DOHH2 (cell line): Measurements from ENCODE around the gene COL26A1.

ENCODE experiments used
- H3F3A ChIP-seq: fragments of 200-600 bp; sonication (generic), shearing (Covaris generic); 2 replicates; pipeline ENCODE4 v1.6.0; 2016; ENCODE audit warnings: antibody characterized with exemption, mild to moderate bottlenecking; ENCODE audit not compliant: control insufficient read depth, insufficient read depth
- H3K27ac ChIP-seq: fragments of 200-600 bp; sonication (generic); 2 replicates; pipeline ENCODE4 v1.5.1; 2014; ENCODE audit warnings: low read depth, mild to moderate bottlenecking, low read length, moderate library complexity
- H3K27me3 ChIP-seq: fragments of 200-600 bp; sonication (generic); 2 replicates; pipeline ENCODE4 v1.6.1; 2014; ENCODE audit warnings: mild to moderate bottlenecking, low read length, mixed read lengths; ENCODE audit not compliant: control insufficient read depth
- H3K36me3 ChIP-seq: fragments of 200-600 bp; sonication (generic); 2 replicates; pipeline ENCODE4 v1.6.1; 2014; ENCODE audit warnings: mild to moderate bottlenecking, low read length, moderate library complexity, mixed read lengths; ENCODE audit not compliant: control insufficient read depth
- H3K4me1 ChIP-seq: fragments of 200-600 bp; sonication (generic); 2 replicates; pipeline ENCODE4 v1.6.1; 2014; ENCODE audit warnings: mild to moderate bottlenecking, low read length, mixed read lengths; ENCODE audit not compliant: control insufficient read depth
- H3K4me2 ChIP-seq: fragments of 200-600 bp; sonication (generic); 2 replicates; pipeline ENCODE4 v1.6.0; 2014; ENCODE audit warnings: mild to moderate bottlenecking, low read length, moderate library complexity
- H3K4me3 ChIP-seq: fragments of 200-600 bp; sonication (generic); 2 replicates; pipeline ENCODE4 v1.5.1; 2014; ENCODE audit warnings: mild to moderate bottlenecking, low read length, mixed read lengths
- H3K79me2 ChIP-seq: fragments of 200-600 bp; sonication (generic); 2 replicates; pipeline ENCODE4 v1.6.1; 2014; ENCODE audit warnings: mild to moderate bottlenecking, low read length, mixed read lengths; ENCODE audit not compliant: control insufficient read depth
- H3K9me2 ChIP-seq: fragments of 200-600 bp; sonication (generic); replicated peaks from 2 replicates; pipeline ENCODE4 v1.6.1; 2014; ENCODE audit warnings: mild to moderate bottlenecking, low read length, mixed read lengths; ENCODE audit not compliant: control insufficient read depth
- H3K9me3 ChIP-seq: fragments of 200-600 bp; sonication (generic); 2 replicates; pipeline ENCODE4 v1.6.1; 2014; ENCODE audit warnings: antibody characterized with exemption, low read length, mixed read lengths; ENCODE audit not compliant: control insufficient read depth, insufficient read depth
- H4K20me1 ChIP-seq: fragments of 200-600 bp; sonication (generic); 2 replicates; pipeline ENCODE4 v1.6.0; 2014; ENCODE audit warnings: low read depth, mild to moderate bottlenecking, antibody characterized with exemption, low read length, moderate library complexity; ENCODE audit not compliant: control insufficient read depth, insufficient read depth
- EZH2phosphoT487 ChIP-seq: fragments of 200-600 bp; sonication (generic); IDR thresholded peaks from 2 replicates; pipeline ENCODE4 v1.6.1; 2017; ENCODE audit warnings: borderline replicate concordance, mild to moderate bottlenecking, antibody characterized with exemption, low read length, moderate library complexity, mixed read lengths
- TF ChIP-seq, protein P1 (sequence below): fragments of 200-600 bp; sonication (generic); IDR thresholded peaks from one replicate; pipeline ENCODE4 v1.5.1; 2014; ENCODE audit warnings: antibody characterized with exemption, mild to moderate bottlenecking, low read depth, low read length; ENCODE audit not compliant: poor library complexity, severe bottlenecking

Gene COL26A1

GRCh38 chr7:101538596-101539459 is 176.2 kb downstream of the COL26A1 start:
- Histone ChIP-seq H4K20me1 (no peaks in the 10 kb centered on the region), H3K36me3 (no peaks in the 10 kb centered on the region), H3K4me3 (no peak overlapping the region), H3K9me2 (no peaks in the 10 kb centered on the region), H3K4me1 (no peaks in the 10 kb centered on the region; the same call in 1 of the 2 replicates), H3K27me3 (peaks cover 20% of the 10 kb centered on the region), H3K79me2 (no peaks in the 10 kb centered on the region), H3K4me2 (no peak overlapping the region), H3K9me3 (no peaks in the 10 kb centered on the region), H3K27ac (no peak overlapping the region), H3F3A (no peaks in the 10 kb centered on the region)
- TF ChIP-seq, protein P1, sequence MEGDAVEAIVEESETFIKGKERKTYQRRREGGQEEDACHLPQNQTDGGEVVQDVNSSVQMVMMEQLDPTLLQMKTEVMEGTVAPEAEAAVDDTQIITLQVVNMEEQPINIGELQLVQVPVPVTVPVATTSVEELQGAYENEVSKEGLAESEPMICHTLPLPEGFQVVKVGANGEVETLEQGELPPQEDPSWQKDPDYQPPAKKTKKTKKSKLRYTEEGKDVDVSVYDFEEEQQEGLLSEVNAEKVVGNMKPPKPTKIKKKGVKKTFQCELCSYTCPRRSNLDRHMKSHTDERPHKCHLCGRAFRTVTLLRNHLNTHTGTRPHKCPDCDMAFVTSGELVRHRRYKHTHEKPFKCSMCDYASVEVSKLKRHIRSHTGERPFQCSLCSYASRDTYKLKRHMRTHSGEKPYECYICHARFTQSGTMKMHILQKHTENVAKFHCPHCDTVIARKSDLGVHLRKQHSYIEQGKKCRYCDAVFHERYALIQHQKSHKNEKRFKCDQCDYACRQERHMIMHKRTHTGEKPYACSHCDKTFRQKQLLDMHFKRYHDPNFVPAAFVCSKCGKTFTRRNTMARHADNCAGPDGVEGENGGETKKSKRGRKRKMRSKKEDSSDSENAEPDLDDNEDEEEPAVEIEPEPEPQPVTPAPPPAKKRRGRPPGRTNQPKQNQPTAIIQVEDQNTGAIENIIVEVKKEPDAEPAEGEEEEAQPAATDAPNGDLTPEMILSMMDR = peak; percentile 99
- no peak for TF ChIP-seq EZH2phosphoT487

DNA sequence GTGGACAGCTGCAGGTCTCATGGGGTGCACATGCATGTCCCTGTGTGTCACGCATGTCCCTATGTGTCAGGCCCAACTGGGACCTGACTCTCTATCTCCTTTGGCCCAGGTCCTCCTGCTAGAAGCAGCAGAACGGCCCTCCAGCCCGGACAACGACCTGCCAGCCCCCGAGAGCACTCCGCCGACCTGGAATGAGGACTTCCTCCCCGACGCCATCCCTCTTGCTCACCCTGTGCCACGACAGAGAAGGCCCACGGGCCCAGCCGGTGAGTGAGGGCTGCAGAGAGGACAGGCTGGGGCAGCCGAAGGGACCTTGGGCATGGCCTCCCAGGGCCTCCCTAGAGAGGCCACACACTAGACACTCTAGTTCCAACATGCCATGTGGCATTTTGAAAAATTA is 177.1 kb downstream of the COL26A1 start:
- Histone ChIP-seq H3K27me3 (peaks cover 13% of the 10 kb centered on the region; the same call in 1 of the 2 replicates), H3K4me2 (no peak overlapping the region), H3K27ac (no peak overlapping the region), H3K4me3 (no peak overlapping the region), H4K20me1 (no peaks in the 10 kb centered on the region), H3F3A (no peaks in the 10 kb centered on the region), H3K9me2 (no peaks in the 10 kb centered on the region), H3K36me3 (no peaks in the 10 kb centered on the region), H3K79me2 (no peaks in the 10 kb centered on the region), H3K4me1 (no peaks in the 10 kb centered on the region; the same call in 1 of the 2 replicates), H3K9me3 (no peaks in the 10 kb centered on the region)
- TF ChIP-seq, protein P1 = no peak
- TF ChIP-seq EZH2phosphoT487 = no peak

DNA sequence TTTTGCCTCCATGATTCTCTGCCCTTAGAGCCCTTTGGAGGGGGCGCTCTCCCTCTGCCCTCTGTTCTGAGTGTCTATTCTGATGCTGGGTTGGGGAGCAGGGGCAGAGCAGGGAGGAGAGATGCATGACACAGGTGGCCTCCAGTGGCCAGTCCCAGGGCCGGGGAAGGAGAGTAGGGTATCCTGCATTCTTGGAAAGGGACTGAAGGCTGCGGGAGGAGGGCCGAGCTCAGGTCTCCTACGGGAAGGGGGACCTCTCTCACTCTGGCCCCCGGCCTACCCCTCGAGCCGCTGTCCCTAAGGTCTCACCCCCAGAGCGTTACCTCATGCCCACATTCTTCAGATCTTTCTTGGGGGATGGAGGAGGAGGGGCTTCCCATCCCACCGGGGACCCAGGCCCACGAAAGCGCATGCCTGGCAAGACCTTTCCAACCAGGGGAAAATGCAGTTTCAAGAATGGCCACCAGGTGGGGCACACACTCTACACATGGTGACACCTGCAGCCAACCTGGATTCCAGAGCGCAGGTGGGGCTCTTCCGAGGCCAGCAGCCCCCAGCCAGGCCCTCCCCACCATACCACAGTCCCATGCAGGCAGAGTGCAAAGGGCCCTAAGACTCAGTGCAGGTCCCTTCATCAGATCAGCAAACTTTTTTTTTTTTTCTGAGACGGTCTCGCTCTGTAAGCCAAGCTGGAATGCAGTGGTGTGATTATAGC is 180.0 kb downstream of the COL26A1 start:
- Histone ChIP-seq H3K36me3 (no peaks in the 10 kb centered on the region), H3K4me3 (no peak overlapping the region), H3K79me2 (no peaks in the 10 kb centered on the region), H3K4me2 (no peak overlapping the region), H3K9me2 (no peaks in the 10 kb centered on the region), H3K9me3 (no peaks in the 10 kb centered on the region), H3F3A (no peaks in the 10 kb centered on the region), H3K27me3 (no peaks in the 10 kb centered on the region; the same call in 1 of the 2 replicates), H3K27ac (no peak overlapping the region), H4K20me1 (no peaks in the 10 kb centered on the region), H3K4me1 (no peaks in the 10 kb centered on the region; the same call in 1 of the 2 replicates)
- TF ChIP-seq, protein P1 = peak; percentile 98
- no peak for TF ChIP-seq EZH2phosphoT487
